Stimulated activated CD4-positive, alpha-beta T cell treated with anti-CD3 and anti-CD28 coated beads, Interleukin-12 subunit alpha, Interleukin-12 subunit beta, amount 100 ng/mL, for 24 hours (primary cell): ENCODE results near the gene ADCY1.
"Not testable (repeated sequence)": the region's sequence is repeated elsewhere in the genome, so short reads cannot be mapped to it uniquely, and the experiment has no call there.

Source experiments
- DNase-seq, 2 experiments: peaks; one replicate each; pipeline ENCODE4 v3.0.0-alpha.2; 2020; ENCODE audit warnings: low read depth in 2 of 2

Gene ADCY1

DNA sequence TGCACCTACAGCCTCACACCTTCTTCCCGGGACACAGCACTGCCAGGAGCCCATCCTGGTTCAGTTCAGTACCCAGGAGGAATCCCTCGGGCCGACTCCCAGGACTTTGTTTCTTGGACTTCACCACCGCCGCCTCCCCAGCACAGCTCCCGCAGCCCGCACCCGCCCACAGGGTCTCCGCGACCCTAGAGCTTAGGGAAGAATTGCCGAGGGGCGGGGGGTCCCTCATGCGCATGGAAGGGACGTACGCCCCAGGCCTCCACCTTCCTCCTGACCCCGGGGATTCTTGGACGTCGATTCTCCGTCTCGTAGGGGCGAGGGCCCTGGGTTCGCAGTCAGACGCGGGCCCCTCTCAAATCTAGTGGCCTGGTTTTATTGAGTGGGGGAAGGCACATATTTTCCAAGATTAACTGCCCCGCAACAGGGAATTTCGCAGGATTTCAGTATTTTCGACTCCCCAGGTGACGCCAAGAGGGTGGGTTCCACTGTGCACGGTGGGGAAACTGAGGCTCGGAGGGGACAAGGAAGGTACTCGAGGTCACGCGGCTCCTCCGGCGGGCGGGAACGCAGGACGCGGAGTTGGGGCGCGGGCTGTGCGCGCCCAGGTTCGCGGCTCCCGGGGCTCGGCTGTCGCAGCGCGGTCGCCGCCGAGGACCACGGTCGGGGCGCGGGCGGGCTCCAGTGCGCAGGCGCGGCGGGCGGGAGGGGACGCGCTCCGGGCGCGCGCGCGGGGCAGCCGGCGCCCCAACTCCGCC lies at the start of gene ADCY1:
ADCY1 (plus strand) TSS at position 708 of the 755 bp plus-strand sequence. CDS start 176 bp downstream, outside the sequence.
- DNase-seq: peak in 1 of 2 experiments; percentile 20

- DNase-seq: no peak
Measured at GRCh38 chr7:45524445-45524844, 49.7 kb upstream of the ADCY1 start.

DNA sequence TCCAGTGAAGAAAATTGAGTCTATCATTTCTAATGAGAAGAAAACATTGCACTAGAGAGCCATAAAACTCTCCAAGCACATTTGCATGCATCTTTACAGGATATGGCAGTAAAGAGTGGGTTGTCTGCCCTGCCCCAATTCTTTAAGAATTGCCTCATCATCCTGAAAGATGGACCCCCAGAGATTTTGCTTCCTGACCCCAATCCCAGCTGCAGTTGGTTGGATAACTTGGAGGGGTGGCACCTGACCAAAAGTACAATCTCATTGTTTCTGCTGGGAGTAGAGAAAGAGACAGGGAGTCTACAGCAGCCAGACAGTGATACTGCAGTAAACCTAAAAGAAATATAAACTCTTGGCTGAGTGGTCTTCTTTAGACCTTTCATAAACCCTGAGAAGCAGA lies 49.1 kb upstream of the ADCY1 start:
- no peak for DNase-seq

DNA sequence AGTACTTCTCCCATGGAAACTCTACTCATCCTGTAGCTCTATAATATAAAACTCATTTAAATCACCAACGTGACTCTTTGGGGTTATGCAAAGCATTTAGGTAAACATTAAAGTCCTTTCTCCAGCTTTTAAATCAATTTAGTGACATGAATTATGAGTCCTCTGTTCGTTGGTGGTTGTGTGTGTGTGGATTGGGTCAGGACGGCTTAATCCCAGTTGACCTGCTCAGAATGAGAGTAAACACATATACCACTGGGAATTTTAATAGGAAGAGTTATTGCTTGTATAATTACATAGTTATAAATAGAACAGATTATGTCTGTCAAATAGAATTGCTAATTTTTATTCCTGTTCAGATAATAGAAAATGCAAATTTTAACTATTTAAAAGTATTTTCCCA lies 30.7 kb upstream of the ADCY1 start:
- no peak for DNase-seq

GRCh38 chr7:45545105-45545710 lies 29.0 kb upstream of the ADCY1 start:
- not testable (repeated sequence) for DNase-seq

DNA sequence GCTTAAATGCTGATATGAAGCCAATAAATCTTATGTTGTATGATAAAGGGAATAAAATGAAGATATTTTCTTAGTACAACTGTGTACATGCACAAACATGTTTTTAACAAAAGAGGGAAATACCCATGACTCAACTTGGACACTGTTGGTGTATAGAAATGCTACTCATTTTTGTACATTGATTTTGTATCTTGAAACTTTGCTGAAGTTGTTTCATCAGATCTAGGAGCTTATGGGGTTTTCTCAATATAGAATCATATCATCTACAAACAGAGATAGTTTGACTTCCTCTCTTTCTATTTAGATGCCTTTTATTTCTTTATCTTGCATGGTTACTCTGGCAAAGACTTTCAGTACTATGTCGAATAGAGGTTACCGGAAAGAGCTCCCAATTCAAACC lies 25.3 kb upstream of the ADCY1 start:
- DNase-seq: not testable (repeated sequence)

- no peak for DNase-seq
Measured at GRCh38 chr7:45563401-45563800, 10.8 kb upstream of the ADCY1 start.

DNA sequence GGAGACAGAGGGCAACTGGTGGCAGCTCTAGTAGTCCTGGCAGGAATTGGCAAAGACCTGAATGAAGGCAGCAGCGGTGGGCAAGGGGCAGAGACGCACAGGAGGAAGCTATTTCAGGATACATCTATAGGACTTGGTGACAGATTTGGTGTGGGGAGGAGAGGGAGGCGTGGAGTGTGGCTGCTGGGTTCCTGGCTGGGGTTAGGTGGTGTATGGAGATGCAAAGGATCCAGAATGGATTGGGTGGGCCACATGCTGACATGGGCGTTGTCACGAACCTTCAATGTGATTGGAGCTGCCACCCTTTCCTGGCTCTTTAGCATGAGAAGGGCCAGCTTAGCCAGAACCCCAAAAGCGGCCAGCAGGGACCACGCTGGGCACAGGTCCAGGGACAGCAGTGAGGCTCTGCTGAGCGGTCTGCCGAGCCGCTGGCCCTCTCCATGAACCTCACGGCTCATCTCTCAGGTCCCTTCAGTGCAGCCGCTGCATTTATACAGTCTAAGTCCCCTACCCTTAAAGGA lies 10.2 kb upstream of the ADCY1 start:
- no peak for DNase-seq

DNA sequence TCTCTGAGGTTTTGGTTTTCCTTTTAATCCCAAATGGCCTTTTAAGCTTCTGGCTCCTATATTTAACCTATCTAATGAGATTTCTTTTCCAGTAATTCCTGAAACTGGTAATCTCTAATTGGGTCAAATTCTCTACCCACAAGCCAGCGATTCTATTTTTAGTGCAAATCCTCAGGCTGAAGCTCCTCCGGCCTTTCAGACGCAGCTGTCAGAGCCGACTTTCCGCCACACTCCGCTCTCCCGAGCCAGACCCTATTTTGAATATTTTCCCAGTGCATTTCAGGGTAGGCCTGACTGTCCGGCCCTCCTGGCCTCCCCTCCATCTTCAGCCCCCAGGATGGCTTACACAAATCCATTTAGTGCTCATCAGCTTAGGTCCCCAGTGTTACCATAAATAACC lies 9.7 kb upstream of the ADCY1 start:
- DNase-seq: no peak

- no peak for DNase-seq
Measured at GRCh38 chr7:45564886-45565455, 9.2 kb upstream of the ADCY1 start.

DNA sequence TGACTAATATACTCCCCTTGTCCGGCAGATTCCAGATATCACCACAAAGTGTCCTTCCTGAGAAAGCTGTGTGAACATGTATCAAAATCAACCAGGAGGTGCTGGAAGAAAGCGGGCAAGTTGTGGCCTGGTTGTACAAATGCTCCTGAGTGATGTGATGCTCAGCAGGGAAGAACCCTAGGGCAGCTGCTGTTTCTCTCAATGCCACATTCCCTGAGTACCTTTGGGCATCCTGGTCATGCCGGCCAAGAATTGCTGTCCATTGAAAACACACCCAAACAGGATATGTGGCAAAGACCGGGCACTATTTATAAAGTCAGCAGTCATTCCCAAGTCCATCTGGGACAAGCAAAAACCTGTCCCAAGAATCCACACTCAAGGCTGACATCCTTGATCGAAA lies 7.8 kb upstream of the ADCY1 start:
- no peak for DNase-seq

DNA sequence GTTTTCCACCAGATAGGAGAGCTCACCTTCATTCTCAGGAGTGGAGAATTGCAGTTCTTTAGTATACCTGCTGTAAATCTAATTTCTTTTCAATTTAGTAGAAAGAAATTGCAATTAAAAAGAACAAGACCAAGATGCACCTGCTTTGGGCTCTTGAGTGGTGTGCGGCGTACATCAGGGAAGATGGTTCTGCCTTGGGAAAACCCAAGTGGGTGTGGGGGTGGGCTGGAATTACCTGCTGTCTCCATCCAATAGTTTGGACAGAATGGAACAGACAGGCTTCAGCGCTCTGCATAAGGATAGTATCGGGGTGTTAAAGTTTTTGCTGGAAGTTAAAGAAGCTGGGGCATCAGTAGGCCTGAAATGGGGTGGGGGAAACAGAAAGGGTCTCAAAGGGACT lies 7.2 kb upstream of the ADCY1 start:
- no peak for DNase-seq

DNA sequence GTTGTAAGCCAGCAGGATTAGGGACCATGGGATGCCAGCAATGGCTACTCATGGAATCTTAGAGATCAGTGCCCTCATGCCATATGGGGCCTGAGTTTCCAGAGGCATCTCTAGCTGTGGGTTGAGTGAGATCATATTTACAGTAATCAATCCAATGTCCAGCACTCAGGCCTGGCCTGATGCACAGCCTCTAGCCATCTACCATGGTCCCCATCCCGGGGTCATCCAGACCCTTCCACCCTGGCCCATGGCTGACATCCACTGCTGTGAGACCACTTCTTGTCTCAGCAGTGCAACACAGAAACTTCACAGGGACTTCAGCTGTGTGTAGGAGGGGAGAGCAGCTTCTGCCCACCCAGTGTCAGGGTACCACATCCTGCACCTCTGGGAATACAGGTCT lies 6.5 kb upstream of the ADCY1 start:
- DNase-seq: no peak

DNA sequence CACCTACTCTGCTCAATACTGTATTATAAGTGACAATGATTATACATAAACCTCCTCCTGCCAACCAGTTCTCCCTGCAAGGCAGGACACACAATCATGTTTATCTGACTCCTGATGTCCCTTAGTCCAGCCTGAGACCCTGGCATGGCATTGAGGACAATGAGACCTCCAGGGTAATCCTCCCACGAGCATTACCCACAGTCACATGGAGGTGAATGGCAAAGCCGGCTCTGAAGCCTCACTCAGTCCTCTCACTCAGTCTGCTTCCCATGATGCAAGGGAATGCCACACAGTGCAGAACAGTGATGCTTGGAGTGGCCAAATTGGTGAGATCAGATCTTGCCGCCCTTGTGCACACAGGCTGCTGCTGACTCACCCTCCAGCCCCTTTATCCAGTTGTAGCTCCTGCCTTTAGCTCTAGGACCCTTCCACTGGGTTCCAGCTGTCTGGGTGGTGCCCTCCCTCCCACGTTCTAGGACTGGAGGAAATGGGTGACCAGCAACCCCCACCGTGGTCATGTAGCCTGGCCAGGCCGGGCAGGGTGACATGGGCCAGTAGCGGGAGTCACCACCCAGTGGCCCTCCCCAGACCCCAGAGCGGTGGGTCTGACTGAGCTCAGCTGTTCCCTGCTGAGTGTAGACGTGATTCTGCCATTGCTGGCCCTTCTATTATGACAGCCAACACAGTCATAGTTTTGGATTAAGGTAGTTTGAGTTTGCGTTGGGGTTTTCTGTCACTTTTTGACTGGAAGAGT lies 5.5 kb upstream of the ADCY1 start:
- DNase-seq: no peak

- DNase-seq: no peak
Measured at GRCh38 chr7:45569290-45569685, 4.9 kb upstream of the ADCY1 start.

GRCh38 chr7:45570797-45571196 lies 3.4 kb upstream of the ADCY1 start:
- no peak for DNase-seq

GRCh38 chr7:45573204-45573603 lies 964 bp upstream of the ADCY1 start:
- no peak for DNase-seq

DNA sequence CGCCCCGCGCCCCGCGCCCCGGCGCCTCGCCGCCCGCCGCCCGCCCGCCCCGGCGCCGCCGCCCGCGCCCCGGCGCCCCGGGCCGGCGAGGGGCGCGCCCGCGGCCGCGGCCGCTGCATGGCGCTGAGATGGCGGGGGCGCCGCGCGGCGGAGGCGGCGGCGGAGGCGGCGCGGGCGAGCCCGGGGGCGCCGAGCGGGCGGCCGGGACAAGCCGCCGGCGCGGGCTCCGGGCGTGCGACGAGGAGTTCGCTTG lies 174 bp downstream of the ADCY1 start:
- no peak for DNase-seq

- no peak for DNase-seq
Measured at GRCh38 chr7:45574669-45575500, 717 bp downstream of the ADCY1 start.

- DNase-seq: no peak
Measured at GRCh38 chr7:45575501-45576248, 1.5 kb downstream of the ADCY1 start.
